ENCODE data around the gene PTCH2. TPM values are rescaled to one million over a fixed set of nuclear protein-coding genes. Genes with fewer than 3 reads are reported as not detected.

PTCH2 gene
- total RNA-seq, 2 experiments from 2014 or later: 1.2 TPM

DNA sequence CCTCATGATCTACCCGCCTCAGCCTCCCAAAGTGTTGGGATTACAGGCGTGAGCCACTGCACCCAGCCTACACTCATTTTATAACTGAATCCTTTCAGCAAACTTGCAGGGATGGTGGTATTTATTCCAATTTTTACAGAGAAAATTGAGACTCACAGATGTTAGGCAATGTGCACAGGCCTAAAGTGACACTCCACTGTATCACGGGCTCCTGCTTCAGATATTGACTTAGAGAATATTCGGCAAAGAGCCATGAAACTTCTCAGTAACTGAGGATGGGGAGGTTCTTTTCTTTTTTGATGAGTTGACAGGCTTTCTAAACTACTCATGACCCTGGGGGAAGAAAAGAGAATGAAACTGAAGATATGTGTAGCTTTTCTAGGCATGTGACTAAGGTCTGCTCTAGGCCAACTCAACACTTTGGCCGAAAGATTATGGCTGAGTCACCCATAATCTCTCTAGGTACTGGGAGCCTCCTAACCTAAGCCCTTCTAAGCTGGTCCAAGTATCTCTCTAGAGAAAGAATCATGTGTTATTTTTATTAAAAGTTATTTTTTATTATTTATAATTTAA is 19.9 kb upstream of the PTCH2 start:
- Mint-ChIP-seq H3K27ac (no peak overlapping the region), H3K4me1 (ENCODE audit: low read depth) (no peaks in the 10 kb centered on the region), H3K27me3 (no peaks in the 10 kb centered on the region), H3K4me3 (no peak overlapping the region), H3K9me3 (no peaks in the 10 kb centered on the region), H3K36me3 (ENCODE audit: low read depth) (peaks cover 23% of the 10 kb centered on the region)
- no peak overlapping the region for H3K4me3 ChIP-seq (ENCODE audit: low read length)
- no peak for DNase-seq
- H3K9me3 ChIP-seq (ENCODE audit: control insufficient read depth in 1 of 2, insufficient read depth in 1 of 2, low read length in 2 of 2): no peaks in the 10 kb centered on the region
- intact Hi-C loops (cut with DNase I, micrococcal nuclease): no loop called here
- no peaks in the 10 kb centered on the region for H3K4me1 ChIP-seq (ENCODE audit: insufficient read depth, low read length)
- CTCF ChIA-PET: no interaction called here
- ATAC-seq (ENCODE audit: poor library complexity): no peak
- H3K27me3 ChIP-seq (ENCODE audit: control insufficient read depth in 1 of 2, insufficient read depth in 2 of 2, low read length in 2 of 2): no peaks in the 10 kb centered on the region
- H3K27ac ChIP-seq (ENCODE audit: low read depth in 1 of 2, low read length in 2 of 2): no peak overlapping the region
- TF ChIP-seq, protein P1, sequence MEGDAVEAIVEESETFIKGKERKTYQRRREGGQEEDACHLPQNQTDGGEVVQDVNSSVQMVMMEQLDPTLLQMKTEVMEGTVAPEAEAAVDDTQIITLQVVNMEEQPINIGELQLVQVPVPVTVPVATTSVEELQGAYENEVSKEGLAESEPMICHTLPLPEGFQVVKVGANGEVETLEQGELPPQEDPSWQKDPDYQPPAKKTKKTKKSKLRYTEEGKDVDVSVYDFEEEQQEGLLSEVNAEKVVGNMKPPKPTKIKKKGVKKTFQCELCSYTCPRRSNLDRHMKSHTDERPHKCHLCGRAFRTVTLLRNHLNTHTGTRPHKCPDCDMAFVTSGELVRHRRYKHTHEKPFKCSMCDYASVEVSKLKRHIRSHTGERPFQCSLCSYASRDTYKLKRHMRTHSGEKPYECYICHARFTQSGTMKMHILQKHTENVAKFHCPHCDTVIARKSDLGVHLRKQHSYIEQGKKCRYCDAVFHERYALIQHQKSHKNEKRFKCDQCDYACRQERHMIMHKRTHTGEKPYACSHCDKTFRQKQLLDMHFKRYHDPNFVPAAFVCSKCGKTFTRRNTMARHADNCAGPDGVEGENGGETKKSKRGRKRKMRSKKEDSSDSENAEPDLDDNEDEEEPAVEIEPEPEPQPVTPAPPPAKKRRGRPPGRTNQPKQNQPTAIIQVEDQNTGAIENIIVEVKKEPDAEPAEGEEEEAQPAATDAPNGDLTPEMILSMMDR (IDR thresholded peaks at IDR 0.05): no peak
- H3K36me3 ChIP-seq (ENCODE audit: insufficient read depth, low read length): peaks cover 3% of the 10 kb centered on the region
- POLR2A ChIA-PET: no interaction called here

DNA sequence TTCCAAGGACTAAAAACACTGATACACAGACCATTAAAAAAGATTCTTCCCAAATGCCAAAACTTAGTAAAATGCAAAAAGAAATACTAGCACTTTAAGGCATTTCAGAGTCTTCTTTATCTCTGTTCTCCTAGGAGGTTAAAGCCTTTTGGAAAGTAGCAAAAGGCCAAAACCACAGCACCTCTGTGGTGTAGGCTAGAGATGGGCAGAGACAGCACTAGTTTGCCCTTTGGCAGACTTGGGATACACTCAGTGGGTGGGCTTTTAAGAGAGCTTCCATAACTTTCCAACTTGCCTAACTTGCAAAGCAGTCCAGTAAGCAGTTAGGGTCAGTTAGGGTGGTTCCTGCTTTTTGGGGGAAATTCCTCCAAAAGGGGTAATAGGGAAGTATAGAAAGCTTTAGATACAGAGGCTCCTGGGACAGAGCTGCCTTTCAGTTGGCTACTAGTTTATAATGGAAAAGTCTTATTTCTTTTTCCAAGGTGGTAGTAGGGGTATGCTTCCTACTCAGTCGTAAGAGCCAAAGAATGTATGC is 17.9 kb upstream of the PTCH2 start:
- Histone ChIP-seq H3K4me1 (ENCODE audit: insufficient read depth, low read length) (no peaks in the 10 kb centered on the region), H3K36me3 (ENCODE audit: insufficient read depth, low read length) (peaks cover 6% of the 10 kb centered on the region), H3K4me3 (ENCODE audit: low read length) (no peak overlapping the region), H3K27me3 (ENCODE audit: control insufficient read depth in 1 of 2, insufficient read depth in 2 of 2, low read length in 2 of 2) (no peaks in the 10 kb centered on the region), H3K9me3 (ENCODE audit: control insufficient read depth in 1 of 2, insufficient read depth in 1 of 2, low read length in 2 of 2) (no peaks in the 10 kb centered on the region), H3K27ac (ENCODE audit: low read depth in 1 of 2, low read length in 2 of 2) (no peak overlapping the region)
- intact Hi-C loops (cut with DNase I, micrococcal nuclease): no loop called here
- H3K36me3 Mint-ChIP-seq (ENCODE audit: low read depth): peaks cover 28% of the 10 kb centered on the region
- H3K27me3 Mint-ChIP-seq: no peaks in the 10 kb centered on the region
- CTCF ChIA-PET: no interaction called here
- TF ChIP-seq, protein P1 (IDR thresholded peaks at IDR 0.05): no peak
- H3K4me1 Mint-ChIP-seq (ENCODE audit: low read depth): no peaks in the 10 kb centered on the region
- no peaks in the 10 kb centered on the region for H3K9me3 Mint-ChIP-seq
- no peak for DNase-seq
- ATAC-seq (ENCODE audit: poor library complexity): no peak
- no peak overlapping the region for H3K27ac Mint-ChIP-seq
- POLR2A ChIA-PET: interaction anchor here (0.9 to 1.0 kb wide), 2 partner anchors 23 to 42 kb away, joined by 3 to 5 read pairs; no protein-coding TSS in a partner anchor
- no peak overlapping the region for H3K4me3 Mint-ChIP-seq

DNA sequence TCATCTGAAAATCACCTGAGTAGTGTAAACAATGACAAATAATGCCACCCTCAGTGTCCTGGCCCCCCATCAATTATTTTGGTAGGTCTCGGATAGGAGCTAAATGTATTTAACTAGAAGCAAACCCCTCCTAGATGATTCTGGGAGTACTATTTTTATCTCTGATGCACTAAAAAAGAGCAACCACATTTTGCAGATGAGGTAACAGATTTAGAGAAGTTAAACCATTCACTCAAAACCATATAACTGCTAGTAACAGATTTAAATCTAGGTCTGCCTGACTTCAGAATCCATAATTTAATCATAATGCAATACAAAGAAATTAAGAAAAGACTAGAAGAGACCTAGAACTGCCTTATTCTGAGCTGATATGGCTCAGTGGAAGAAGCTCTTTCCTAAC is 17.3 kb upstream of the PTCH2 start:
- Mint-ChIP-seq H3K4me1 (ENCODE audit: low read depth) (no peaks in the 10 kb centered on the region), H3K27ac (no peak overlapping the region), H3K27me3 (no peaks in the 10 kb centered on the region), H3K9me3 (no peaks in the 10 kb centered on the region), H3K4me3 (no peak overlapping the region), H3K36me3 (ENCODE audit: low read depth) (peaks cover 34% of the 10 kb centered on the region)
- DNase-seq (no peak), ATAC-seq (ENCODE audit: poor library complexity) (no peak)
- H3K4me3 ChIP-seq (ENCODE audit: low read length): no peak overlapping the region
- CTCF ChIA-PET: no interaction called here
- POLR2A ChIA-PET: interaction anchor here (0.9 kb wide), 1 partner anchor 41 kb away, joined by 5 read pairs; no protein-coding TSS in a partner anchor
- H3K36me3 ChIP-seq (ENCODE audit: insufficient read depth, low read length): peaks cover 9% of the 10 kb centered on the region
- H3K27me3 ChIP-seq (ENCODE audit: control insufficient read depth in 1 of 2, insufficient read depth in 2 of 2, low read length in 2 of 2): no peaks in the 10 kb centered on the region
- no peaks in the 10 kb centered on the region for H3K4me1 ChIP-seq (ENCODE audit: insufficient read depth, low read length)
- intact Hi-C loops (cut with DNase I, micrococcal nuclease): no loop called here
- H3K9me3 ChIP-seq (ENCODE audit: control insufficient read depth in 1 of 2, insufficient read depth in 1 of 2, low read length in 2 of 2): no peaks in the 10 kb centered on the region
- H3K27ac ChIP-seq (ENCODE audit: low read depth in 1 of 2, low read length in 2 of 2): no peak overlapping the region
- TF ChIP-seq, protein P1 (IDR thresholded peaks at IDR 0.05): no peak
